DOHH2 (cell line): Measurements from ENCODE around the gene RANBP10.

ENCODE experiments used
- H3F3A ChIP-seq: fragments of 200-600 bp; sonication (generic), shearing (Covaris generic); 2 replicates; pipeline ENCODE4 v1.6.0; 2016; ENCODE audit warnings: antibody characterized with exemption, mild to moderate bottlenecking; ENCODE audit not compliant: control insufficient read depth, insufficient read depth
- H3K27ac ChIP-seq: fragments of 200-600 bp; sonication (generic); 2 replicates; pipeline ENCODE4 v1.5.1; 2014; ENCODE audit warnings: low read depth, mild to moderate bottlenecking, low read length, moderate library complexity
- H3K27me3 ChIP-seq: fragments of 200-600 bp; sonication (generic); 2 replicates; pipeline ENCODE4 v1.6.1; 2014; ENCODE audit warnings: mild to moderate bottlenecking, low read length, mixed read lengths; ENCODE audit not compliant: control insufficient read depth
- H3K36me3 ChIP-seq: fragments of 200-600 bp; sonication (generic); 2 replicates; pipeline ENCODE4 v1.6.1; 2014; ENCODE audit warnings: mild to moderate bottlenecking, low read length, moderate library complexity, mixed read lengths; ENCODE audit not compliant: control insufficient read depth
- H3K4me1 ChIP-seq: fragments of 200-600 bp; sonication (generic); 2 replicates; pipeline ENCODE4 v1.6.1; 2014; ENCODE audit warnings: mild to moderate bottlenecking, low read length, mixed read lengths; ENCODE audit not compliant: control insufficient read depth
- H3K4me2 ChIP-seq: fragments of 200-600 bp; sonication (generic); 2 replicates; pipeline ENCODE4 v1.6.0; 2014; ENCODE audit warnings: mild to moderate bottlenecking, low read length, moderate library complexity
- H3K4me3 ChIP-seq: fragments of 200-600 bp; sonication (generic); 2 replicates; pipeline ENCODE4 v1.5.1; 2014; ENCODE audit warnings: mild to moderate bottlenecking, low read length, mixed read lengths
- H3K79me2 ChIP-seq: fragments of 200-600 bp; sonication (generic); 2 replicates; pipeline ENCODE4 v1.6.1; 2014; ENCODE audit warnings: mild to moderate bottlenecking, low read length, mixed read lengths; ENCODE audit not compliant: control insufficient read depth
- H3K9me2 ChIP-seq: fragments of 200-600 bp; sonication (generic); replicated peaks from 2 replicates; pipeline ENCODE4 v1.6.1; 2014; ENCODE audit warnings: mild to moderate bottlenecking, low read length, mixed read lengths; ENCODE audit not compliant: control insufficient read depth
- H3K9me3 ChIP-seq: fragments of 200-600 bp; sonication (generic); 2 replicates; pipeline ENCODE4 v1.6.1; 2014; ENCODE audit warnings: antibody characterized with exemption, low read length, mixed read lengths; ENCODE audit not compliant: control insufficient read depth, insufficient read depth
- H4K20me1 ChIP-seq: fragments of 200-600 bp; sonication (generic); 2 replicates; pipeline ENCODE4 v1.6.0; 2014; ENCODE audit warnings: low read depth, mild to moderate bottlenecking, antibody characterized with exemption, low read length, moderate library complexity; ENCODE audit not compliant: control insufficient read depth, insufficient read depth
- EZH2phosphoT487 ChIP-seq: fragments of 200-600 bp; sonication (generic); IDR thresholded peaks from 2 replicates; pipeline ENCODE4 v1.6.1; 2017; ENCODE audit warnings: borderline replicate concordance, mild to moderate bottlenecking, antibody characterized with exemption, low read length, moderate library complexity, mixed read lengths
- TF ChIP-seq, protein P1 (sequence below): fragments of 200-600 bp; sonication (generic); IDR thresholded peaks from one replicate; pipeline ENCODE4 v1.5.1; 2014; ENCODE audit warnings: antibody characterized with exemption, mild to moderate bottlenecking, low read depth, low read length; ENCODE audit not compliant: poor library complexity, severe bottlenecking

RANBP10 gene

DNA sequence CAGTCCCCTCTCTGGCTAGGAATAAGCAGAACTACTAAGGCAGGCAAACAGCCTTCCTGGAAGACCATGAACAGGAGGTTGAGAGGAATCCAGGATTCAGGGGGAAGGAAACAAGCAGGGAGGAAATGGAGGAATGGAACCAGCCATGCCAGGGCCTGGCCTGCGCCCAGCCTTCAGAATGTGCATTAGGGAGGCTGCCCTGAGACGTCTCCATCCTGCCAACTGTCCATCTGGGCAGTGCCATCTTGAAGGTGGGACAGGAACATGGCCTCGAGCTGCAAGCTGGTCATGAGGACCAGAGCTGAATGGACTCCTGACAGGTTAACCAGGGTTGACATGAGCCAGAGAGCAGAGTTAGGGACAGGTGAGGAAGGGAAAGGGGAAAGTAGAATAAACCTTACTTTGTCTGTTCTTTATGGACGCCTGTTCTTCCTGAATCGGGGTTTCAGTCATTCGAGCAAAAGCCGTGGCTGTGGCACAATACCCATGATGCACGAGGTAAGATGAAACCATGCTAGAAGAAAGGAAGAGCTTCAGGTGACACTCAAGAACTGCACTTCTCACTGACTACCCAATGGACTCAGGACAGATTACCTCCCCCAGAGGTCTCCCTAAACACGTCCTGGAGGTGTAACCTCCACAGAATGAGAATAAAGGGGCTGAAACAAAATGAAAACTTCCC, 75.1 kb downstream of the RANBP10 start:
- Histone ChIP-seq H3K4me1 (no peaks in the 10 kb centered on the region), H3K9me2 (no peaks in the 10 kb centered on the region), H4K20me1 (no peaks in the 10 kb centered on the region), H3K9me3 (no peaks in the 10 kb centered on the region), H3K27me3 (no peaks in the 10 kb centered on the region), H3K36me3 (peaks cover 25% of the 10 kb centered on the region), H3K27ac (no peak overlapping the region), H3K4me3 (no peak overlapping the region), H3F3A (no peaks in the 10 kb centered on the region), H3K79me2 (no peaks in the 10 kb centered on the region), H3K4me2 (no peak overlapping the region)
- TF ChIP-seq, protein P1, sequence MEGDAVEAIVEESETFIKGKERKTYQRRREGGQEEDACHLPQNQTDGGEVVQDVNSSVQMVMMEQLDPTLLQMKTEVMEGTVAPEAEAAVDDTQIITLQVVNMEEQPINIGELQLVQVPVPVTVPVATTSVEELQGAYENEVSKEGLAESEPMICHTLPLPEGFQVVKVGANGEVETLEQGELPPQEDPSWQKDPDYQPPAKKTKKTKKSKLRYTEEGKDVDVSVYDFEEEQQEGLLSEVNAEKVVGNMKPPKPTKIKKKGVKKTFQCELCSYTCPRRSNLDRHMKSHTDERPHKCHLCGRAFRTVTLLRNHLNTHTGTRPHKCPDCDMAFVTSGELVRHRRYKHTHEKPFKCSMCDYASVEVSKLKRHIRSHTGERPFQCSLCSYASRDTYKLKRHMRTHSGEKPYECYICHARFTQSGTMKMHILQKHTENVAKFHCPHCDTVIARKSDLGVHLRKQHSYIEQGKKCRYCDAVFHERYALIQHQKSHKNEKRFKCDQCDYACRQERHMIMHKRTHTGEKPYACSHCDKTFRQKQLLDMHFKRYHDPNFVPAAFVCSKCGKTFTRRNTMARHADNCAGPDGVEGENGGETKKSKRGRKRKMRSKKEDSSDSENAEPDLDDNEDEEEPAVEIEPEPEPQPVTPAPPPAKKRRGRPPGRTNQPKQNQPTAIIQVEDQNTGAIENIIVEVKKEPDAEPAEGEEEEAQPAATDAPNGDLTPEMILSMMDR = no peak
- TF ChIP-seq EZH2phosphoT487 = no peak

DNA sequence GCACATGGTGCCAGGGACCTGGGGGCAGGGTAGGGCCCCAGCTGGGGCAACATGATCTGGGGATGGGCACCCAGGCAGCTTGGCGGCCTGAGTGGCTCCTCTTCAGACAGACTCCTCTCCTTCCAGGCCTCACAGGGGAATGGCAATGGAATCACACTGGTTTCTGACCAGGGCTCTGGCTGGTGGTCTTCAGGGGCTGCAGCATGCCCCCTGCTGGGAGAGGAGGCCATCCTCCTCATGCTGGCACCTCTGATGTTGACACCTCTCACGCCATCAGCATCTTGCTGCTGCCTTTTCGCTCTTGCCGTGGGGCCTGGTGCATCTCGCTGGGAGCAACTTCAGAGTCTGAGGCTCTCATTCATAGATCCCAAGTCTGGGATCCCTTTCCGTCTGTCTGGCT, 76.0 kb downstream of the RANBP10 start:
- TF ChIP-seq, protein P1 = no peak
- no peak for TF ChIP-seq EZH2phosphoT487
- Histone ChIP-seq H3K4me3 (no peak overlapping the region), H3K36me3 (peaks cover 25% of the 10 kb centered on the region), H3K9me3 (no peaks in the 10 kb centered on the region), H4K20me1 (no peaks in the 10 kb centered on the region), H3K27ac (no peak overlapping the region), H3K9me2 (no peaks in the 10 kb centered on the region), H3K79me2 (no peaks in the 10 kb centered on the region), H3K4me2 (no peak overlapping the region), H3F3A (no peaks in the 10 kb centered on the region), H3K27me3 (no peaks in the 10 kb centered on the region), H3K4me1 (no peaks in the 10 kb centered on the region)

DNA sequence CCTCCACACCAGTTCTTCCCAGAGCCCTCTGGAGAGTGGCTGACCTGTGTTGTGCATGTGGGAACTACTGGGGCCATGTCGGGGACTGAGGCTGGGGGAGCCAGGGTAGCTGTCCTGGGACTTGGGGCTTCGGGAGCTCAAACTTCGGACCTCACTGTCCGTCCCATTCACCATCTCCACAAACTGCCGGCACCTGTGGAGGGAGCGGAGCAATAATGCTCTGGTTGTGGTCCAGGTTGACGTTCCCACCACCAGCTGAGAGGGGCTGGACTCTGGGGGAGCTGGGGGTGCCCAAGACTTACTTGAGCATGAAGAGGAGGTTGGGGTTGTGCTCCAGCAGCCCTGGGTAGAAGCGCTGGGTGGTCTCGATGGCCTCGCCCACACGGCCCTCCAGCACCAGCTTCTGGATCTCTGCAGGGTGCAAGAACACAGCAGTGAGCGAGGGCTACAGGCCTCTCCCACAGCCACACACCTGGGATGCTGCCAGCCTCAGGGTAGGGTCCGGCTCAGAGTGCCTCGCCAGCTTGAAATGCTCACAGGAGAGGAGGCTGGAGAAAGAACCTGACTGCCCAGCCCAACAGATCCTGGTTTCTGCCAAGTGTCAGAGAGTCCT, 76.6 kb downstream of the RANBP10 start:
- Histone ChIP-seq H3K4me3 (no peak overlapping the region), H3K36me3 (peaks cover 29% of the 10 kb centered on the region), H4K20me1 (no peaks in the 10 kb centered on the region), H3K4me1 (no peaks in the 10 kb centered on the region), H3K27me3 (no peaks in the 10 kb centered on the region), H3K4me2 (no peak overlapping the region), H3K79me2 (no peaks in the 10 kb centered on the region), H3K27ac (no peak overlapping the region), H3K9me3 (no peaks in the 10 kb centered on the region), H3K9me2 (no peaks in the 10 kb centered on the region), H3F3A (no peaks in the 10 kb centered on the region)
- TF ChIP-seq EZH2phosphoT487 = no peak
- TF ChIP-seq, protein P1 = no peak
